Measurements from ENCODE around the gene BSND. TPM values are rescaled to one million over a fixed set of nuclear protein-coding genes. Genes with fewer than 3 reads are reported as not detected.

The BSND gene
- total RNA-seq, result not detected

- H3K4me3 ChIP-seq, result no peak within 1 kb of the TSS
Measured at GRCh38 chr1:54998677-54999076, at the start of gene BSND. Gene BSND, plus strand, starts transcription at chr1:54998933. Its CDS starts 254 bp downstream, at chr1:54999187.

DNA sequence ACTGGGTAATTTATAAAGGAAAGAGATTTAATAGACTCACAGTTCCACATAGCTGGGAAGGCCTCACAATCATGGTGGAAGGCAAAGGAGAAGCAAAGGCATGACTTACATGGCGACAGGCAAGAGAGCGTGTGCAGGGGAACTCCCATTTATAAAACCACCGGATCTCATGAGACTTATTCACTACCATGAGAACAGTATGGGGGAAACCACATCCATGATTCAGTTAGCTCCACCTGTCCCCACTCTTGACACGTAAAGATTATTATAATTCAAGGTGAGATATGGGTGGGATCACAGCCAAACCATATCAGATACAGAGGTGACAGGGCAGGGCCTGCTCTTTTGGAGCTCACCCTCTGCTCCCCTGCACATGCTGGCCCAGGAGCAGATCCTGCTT is 49.7 kb upstream of the BSND start:
- H3K27me3 ChIP-seq, result no peaks in the 10 kb centered on the region
- TF ChIP-seq POLR2A (IDR thresholded peaks at IDR 0.05), result no peak
- TF ChIP-seq, protein P1, sequence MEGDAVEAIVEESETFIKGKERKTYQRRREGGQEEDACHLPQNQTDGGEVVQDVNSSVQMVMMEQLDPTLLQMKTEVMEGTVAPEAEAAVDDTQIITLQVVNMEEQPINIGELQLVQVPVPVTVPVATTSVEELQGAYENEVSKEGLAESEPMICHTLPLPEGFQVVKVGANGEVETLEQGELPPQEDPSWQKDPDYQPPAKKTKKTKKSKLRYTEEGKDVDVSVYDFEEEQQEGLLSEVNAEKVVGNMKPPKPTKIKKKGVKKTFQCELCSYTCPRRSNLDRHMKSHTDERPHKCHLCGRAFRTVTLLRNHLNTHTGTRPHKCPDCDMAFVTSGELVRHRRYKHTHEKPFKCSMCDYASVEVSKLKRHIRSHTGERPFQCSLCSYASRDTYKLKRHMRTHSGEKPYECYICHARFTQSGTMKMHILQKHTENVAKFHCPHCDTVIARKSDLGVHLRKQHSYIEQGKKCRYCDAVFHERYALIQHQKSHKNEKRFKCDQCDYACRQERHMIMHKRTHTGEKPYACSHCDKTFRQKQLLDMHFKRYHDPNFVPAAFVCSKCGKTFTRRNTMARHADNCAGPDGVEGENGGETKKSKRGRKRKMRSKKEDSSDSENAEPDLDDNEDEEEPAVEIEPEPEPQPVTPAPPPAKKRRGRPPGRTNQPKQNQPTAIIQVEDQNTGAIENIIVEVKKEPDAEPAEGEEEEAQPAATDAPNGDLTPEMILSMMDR (IDR thresholded peaks at IDR 0.05), result no peak
- peaks cover 0 to 24% (median 1%) of the 10 kb centered on the region in 4 donors for H3K4me1 ChIP-seq
- no peak overlapping the region for H3K4me3 ChIP-seq
- H3K27ac ChIP-seq, result no peak overlapping the region
- no peaks in the 10 kb centered on the region for H3K36me3 ChIP-seq
- no peaks in the 10 kb centered on the region for H3K9me3 ChIP-seq
- no peak for DNase-seq

More at GRCh38 chr1:54998677-54999076, at the start of gene BSND:
- H3K27ac ChIP-seq, result no peak within 1 kb of the TSS
- TF ChIP-seq, protein P1 (IDR thresholded peaks at IDR 0.05), result no peak
- no peak for TF ChIP-seq POLR2A (IDR thresholded peaks at IDR 0.05)
- H3K36me3 ChIP-seq, result no peaks in the 10 kb centered on the region
- peaks cover 0 to 10% (median 1%) of the 10 kb centered on the region in 4 donors for H3K4me1 ChIP-seq
- no peaks in the 10 kb centered on the region for H3K9me3 ChIP-seq
- H3K27me3 ChIP-seq, result peaks cover 0 to 9% of the 10 kb centered on the region in 2 donors
- peak in 1 of 3 donors; percentile 46 for DNase-seq

GRCh38 chr1:54950006-54950368 is 48.7 kb upstream of the BSND start:
- H3K9me3 ChIP-seq, result no peaks in the 10 kb centered on the region
- H3K4me1 ChIP-seq, result peaks cover 0 to 21% (median 1%) of the 10 kb centered on the region in 4 donors
- no peak overlapping the region for H3K4me3 ChIP-seq
- TF ChIP-seq, protein P1 (IDR thresholded peaks at IDR 0.05), result no peak
- no peak for TF ChIP-seq POLR2A (IDR thresholded peaks at IDR 0.05)
- H3K27me3 ChIP-seq, result no peaks in the 10 kb centered on the region
- no peaks in the 10 kb centered on the region for H3K36me3 ChIP-seq
- H3K27ac ChIP-seq, result no peak overlapping the region
- DNase-seq, result no peak

DNA sequence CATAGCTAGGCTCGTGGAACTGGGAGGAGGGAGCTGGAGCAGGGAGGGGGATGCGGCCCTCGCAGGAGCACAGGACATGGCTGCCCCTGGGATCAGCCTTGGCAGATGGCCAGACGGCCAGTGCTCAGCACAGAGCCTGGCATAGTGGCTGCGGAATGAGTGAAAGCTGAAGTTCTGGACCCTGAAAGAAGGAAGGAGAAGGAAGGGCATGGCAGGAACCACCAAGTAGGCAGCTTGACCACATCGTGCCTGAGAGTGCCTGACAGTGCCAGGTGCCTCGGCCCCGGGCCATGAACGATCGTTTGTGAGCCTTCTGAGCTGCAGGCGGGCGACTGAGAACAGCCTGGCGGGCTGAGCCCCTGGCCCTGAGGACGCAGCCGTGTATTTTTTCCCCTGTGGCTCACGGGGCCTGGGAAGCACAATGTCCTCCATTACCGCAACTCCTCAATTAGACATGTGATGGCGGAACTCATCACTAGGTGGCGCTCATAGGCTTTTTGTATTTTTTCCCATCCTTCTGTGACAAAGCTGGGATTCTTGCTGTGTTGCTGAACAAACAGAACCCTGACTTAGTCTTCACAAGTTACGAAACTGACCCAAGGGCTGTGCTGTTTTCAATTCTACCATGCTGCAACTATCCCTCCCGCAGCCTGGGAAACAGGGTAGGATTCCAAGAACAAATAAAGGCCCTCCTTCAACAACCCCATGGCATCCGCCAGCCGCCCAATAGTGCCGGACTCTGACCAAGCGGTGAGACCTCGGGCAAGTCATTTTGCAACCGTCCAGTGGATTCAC is 48.2 kb upstream of the BSND start:
- H3K27ac ChIP-seq, result no peak overlapping the region
- TF ChIP-seq, protein P1 (IDR thresholded peaks at IDR 0.05), result peak in 5 of 6 experiments; percentile 20 to 92 (median 90)
- no peak for TF ChIP-seq POLR2A (IDR thresholded peaks at IDR 0.05)
- H3K4me1 ChIP-seq, result peaks cover 0 to 18% (median 1%) of the 10 kb centered on the region in 4 donors
- peak; percentile 27 to 90 (median 67) for DNase-seq
- peak overlapping the region in 2 of 4 donors; percentile 5 to 28 for H3K4me3 ChIP-seq
- no peaks in the 10 kb centered on the region for H3K36me3 ChIP-seq
- H3K27me3 ChIP-seq, result no peaks in the 10 kb centered on the region
- H3K9me3 ChIP-seq, result no peaks in the 10 kb centered on the region

GRCh38 chr1:54951810-54952226 is 46.9 kb upstream of the BSND start:
- no peaks in the 10 kb centered on the region for H3K36me3 ChIP-seq
- no peaks in the 10 kb centered on the region for H3K27me3 ChIP-seq
- no peaks in the 10 kb centered on the region for H3K9me3 ChIP-seq
- TF ChIP-seq POLR2A (IDR thresholded peaks at IDR 0.05), result no peak
- TF ChIP-seq, protein P1 (IDR thresholded peaks at IDR 0.05), result no peak
- peaks cover 0 to 12% (median 1%) of the 10 kb centered on the region in 4 donors for H3K4me1 ChIP-seq
- H3K4me3 ChIP-seq, result no peak overlapping the region
- DNase-seq, result no peak
- no peak overlapping the region for H3K27ac ChIP-seq
